Gastrocnemius medialis (tissue), 4 donors: Measurements from ENCODE around the gene QPRT. TPM values are rescaled to one million over a fixed set of nuclear protein-coding genes. Genes with fewer than 3 reads are reported as not detected.
"Not testable (repeated sequence)": the region's sequence is repeated elsewhere in the genome, so short reads cannot be mapped to it uniquely, and the experiment has no call there.

Experiments
- ATAC-seq, 2 donors: fragments of 150-250 bp; one replicate each; pipeline ENCODE4 v1.9.1; 2016
- DNase-seq, 2 donors: peaks; one replicate each; pipeline ENCODE4 v3.0.0-alpha.2; 2019
- H3K27ac ChIP-seq, 4 donors: fragments of 200-600 bp; sonication (generic); 1 replicate in 1 of 4; 2 replicates in 3 of 4; pipeline ENCODE4 v1.5.1; 2016 to 2018; ENCODE audit warnings: mild to moderate bottlenecking in 2 of 4, moderate library complexity in 1 of 4
- H3K27me3 ChIP-seq, 3 donors: fragments of 200-600 bp; sonication (generic) in 2 of 3; 1 replicate in 1 of 3; 2 replicates in 2 of 3; pipeline versions ENCODE4 v1.5.1 to v1.6.0; 2016 to 2019; ENCODE audit warnings: mild to moderate bottlenecking in 1 of 3, moderate library complexity in 1 of 3
- H3K36me3 ChIP-seq, 2 donors: fragments of 200-600 bp; sonication (generic) in 1 of 2; one replicate each; pipeline ENCODE4 v1.5.1; 2017 to 2018
- H3K4me1 ChIP-seq, 2 donors: fragments of 200-600 bp; sonication (generic) in 1 of 2; one replicate each; pipeline ENCODE4 v1.5.1; 2016 to 2017; ENCODE audit warnings: mild to moderate bottlenecking in 2 of 2
- H3K4me3 ChIP-seq, 4 donors: fragments of 200-600 bp; sonication (generic) in 3 of 4; 1 replicate in 1 of 4; 2 replicates in 3 of 4; pipeline ENCODE4 v1.5.1; 2016 to 2019; ENCODE audit warnings: mild to moderate bottlenecking in 2 of 4
- H3K9me3 ChIP-seq, 3 donors: fragments of 200-600 bp; sonication (generic) in 2 of 3; 1 replicate in 1 of 3; 2 replicates in 2 of 3; pipeline ENCODE4 v1.5.1; 2016 to 2019
- POLR2A ChIP-seq, 2 donors: fragments of 450-650 bp; IDR thresholded peaks; one replicate each; pipeline ENCODE4 v1.6.1; 2017; ENCODE audit warnings: antibody characterized with exemption in 2 of 2, mild to moderate bottlenecking in 2 of 2, moderate library complexity in 2 of 2
- in situ Hi-C, 4 donors: fragments of 200-750 bp; cut with MboI; loops; one replicate each; pipeline versions ENCODE4 v1.15.0 to v1.8.0; 2017; ENCODE audit warnings: low sequenced_read_pairs in 4 of 4
- intact Hi-C: fragments of 100-400 bp; cut with DNase I; formaldehyde crosslinking; loops from one replicate; pipeline ENCODE4 v1.15.1; 2023; ENCODE audit warnings: low total_unique reads
- total RNA-seq, 4 donors: library from RNA; depleted of rRNA; stranded (reverse); fragments of >200 nt; gene quantifications; one replicate each; pipeline versions ENCODE4 v1.1.0 to v1.2.3, GENCODE V29; 2016
- TF ChIP-seq, protein P1 (sequence below), 5 experiments: fragments of 450-650 bp in 3 of 5; fragments of 200-600 bp in 2 of 5; sonication (generic) in 2 of 5; IDR thresholded peaks in 4 of 5; conservative IDR thresholded peaks in 1 of 5; 1 replicate in 4 of 5; 2 replicates in 1 of 5; pipeline ENCODE4 v1.5.1; 2016 to 2019; ENCODE audit warnings: antibody characterized with exemption in 5 of 5, mild to moderate bottlenecking in 3 of 5, moderate library complexity in 3 of 5

Gene QPRT
- total RNA-seq, 4 donors from 2014 or later: 0.78 to 2.5 (median 1.5) TPM

GRCh38 chr16:29708917-29709600, 30.1 kb downstream of the QPRT start:
- Histone ChIP-seq H3K4me3 (no peak overlapping the region), H3K9me3 (no peaks in the 10 kb centered on the region), H3K36me3 (no peaks in the 10 kb centered on the region), H3K27me3 (no peaks in the 10 kb centered on the region), H3K4me1 (peaks cover 0 to 3% of the 10 kb centered on the region in 2 donors), H3K27ac (no peak overlapping the region)
- intact Hi-C loops (no loop called here), in situ Hi-C loops (loop anchor here in 1 of 4 donors (10.0 kb wide), 1 partner anchor 316 kb away; the partner anchor contains the start of gene C16orf92)
- DNase-seq (no peak), ATAC-seq (no peak)
- TF ChIP-seq, protein P1, sequence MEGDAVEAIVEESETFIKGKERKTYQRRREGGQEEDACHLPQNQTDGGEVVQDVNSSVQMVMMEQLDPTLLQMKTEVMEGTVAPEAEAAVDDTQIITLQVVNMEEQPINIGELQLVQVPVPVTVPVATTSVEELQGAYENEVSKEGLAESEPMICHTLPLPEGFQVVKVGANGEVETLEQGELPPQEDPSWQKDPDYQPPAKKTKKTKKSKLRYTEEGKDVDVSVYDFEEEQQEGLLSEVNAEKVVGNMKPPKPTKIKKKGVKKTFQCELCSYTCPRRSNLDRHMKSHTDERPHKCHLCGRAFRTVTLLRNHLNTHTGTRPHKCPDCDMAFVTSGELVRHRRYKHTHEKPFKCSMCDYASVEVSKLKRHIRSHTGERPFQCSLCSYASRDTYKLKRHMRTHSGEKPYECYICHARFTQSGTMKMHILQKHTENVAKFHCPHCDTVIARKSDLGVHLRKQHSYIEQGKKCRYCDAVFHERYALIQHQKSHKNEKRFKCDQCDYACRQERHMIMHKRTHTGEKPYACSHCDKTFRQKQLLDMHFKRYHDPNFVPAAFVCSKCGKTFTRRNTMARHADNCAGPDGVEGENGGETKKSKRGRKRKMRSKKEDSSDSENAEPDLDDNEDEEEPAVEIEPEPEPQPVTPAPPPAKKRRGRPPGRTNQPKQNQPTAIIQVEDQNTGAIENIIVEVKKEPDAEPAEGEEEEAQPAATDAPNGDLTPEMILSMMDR (IDR thresholded peaks at IDR 0.05 in 4 of 5, conservative IDR thresholded peaks at IDR 0.05 in 1 of 5): no peak
- no peak for TF ChIP-seq POLR2A (IDR thresholded peaks at IDR 0.05)

DNA sequence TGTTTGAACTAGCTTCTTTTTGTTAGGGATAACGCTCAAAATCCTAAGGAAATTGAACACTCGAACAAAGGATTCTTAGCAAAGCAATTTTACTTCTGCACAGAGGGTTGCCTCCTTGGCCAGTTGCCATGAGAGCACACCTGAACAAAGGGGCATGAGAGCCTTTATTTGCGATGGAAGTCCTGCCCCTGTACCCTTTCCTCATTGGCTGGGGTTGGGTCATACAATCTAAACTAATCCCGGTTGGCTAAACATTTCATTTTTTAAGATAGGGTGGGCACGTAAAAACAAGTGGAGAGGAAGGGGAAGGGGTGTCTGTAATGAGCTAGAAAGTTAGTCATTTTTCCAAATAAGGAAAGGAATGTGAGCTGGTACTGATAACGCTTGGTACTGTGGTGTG, 30.7 kb downstream of the QPRT start:
- DNase-seq, H3K4me1 ChIP-seq, H3K27ac ChIP-seq, H3K27me3 ChIP-seq, intact Hi-C loops, ATAC-seq, H3K9me3 ChIP-seq, H3K4me3 ChIP-seq, H3K36me3 ChIP-seq: not testable (repeated sequence)
- in situ Hi-C loops: loop anchor here in 2 of 4 donors (10.0 kb wide), 2 partner anchors 75 to 315 kb away; partner anchors contain the start of gene C16orf92 (in 1 of the 2)

- peaks cover 0 to 3% of the 10 kb centered on the region in 2 donors for H3K4me1 ChIP-seq
- intact Hi-C loops: no loop called here
- H3K9me3 ChIP-seq: no peaks in the 10 kb centered on the region
- ATAC-seq (peak; percentile 93 to 100), DNase-seq (no peak)
- TF ChIP-seq, protein P1 (IDR thresholded peaks at IDR 0.05 in 4 of 5, conservative IDR thresholded peaks at IDR 0.05 in 1 of 5): peak; percentile 58 to 69 (median 64)
- TF ChIP-seq POLR2A (IDR thresholded peaks at IDR 0.05): no peak
- H3K4me3 ChIP-seq: peak overlapping the region in 2 of 4 donors; percentile 19 to 25
- no peaks in the 10 kb centered on the region for H3K36me3 ChIP-seq
- no peak overlapping the region for H3K27ac ChIP-seq
- in situ Hi-C loops: loop anchor here in 1 of 4 donors (10.0 kb wide), 1 partner anchor 74 kb away; no protein-coding TSS in a partner anchor
- no peaks in the 10 kb centered on the region for H3K27me3 ChIP-seq
Observed at GRCh38 chr16:29710227-29711219, 31.5 kb downstream of the QPRT start.

DNA sequence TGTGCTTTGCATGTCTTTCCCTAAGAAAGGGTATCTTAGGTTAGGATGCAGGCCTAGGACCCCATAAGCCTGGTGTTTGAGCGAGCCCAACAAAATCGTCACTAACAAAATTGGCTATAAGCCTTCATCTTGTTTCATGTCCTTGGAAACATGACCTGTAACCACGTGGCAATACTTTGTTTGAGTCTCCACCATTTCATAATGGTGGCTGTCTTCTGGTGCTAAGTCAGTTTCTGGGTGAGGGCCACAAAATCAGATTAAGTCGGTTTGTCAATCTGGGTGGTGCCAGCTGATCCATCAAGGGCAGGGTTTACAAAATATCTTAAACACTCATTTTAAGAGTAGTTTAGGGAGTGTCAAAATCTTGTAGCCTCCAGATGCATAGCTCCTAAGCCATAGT, 33.8 kb downstream of the QPRT start:
- Histone ChIP-seq H3K4me3 (no peak overlapping the region), H3K27ac (no peak overlapping the region), H3K27me3 (no peaks in the 10 kb centered on the region), H3K9me3 (no peaks in the 10 kb centered on the region), H3K4me1 (peaks cover 0 to 3% of the 10 kb centered on the region in 2 donors), H3K36me3 (no peaks in the 10 kb centered on the region)
- no peak for DNase-seq
- intact Hi-C loops (no loop called here), in situ Hi-C loops (loop anchor here in 1 of 4 donors (10.0 kb wide), 1 partner anchor 72 kb away; no protein-coding TSS in a partner anchor)
- no peak for ATAC-seq
- TF ChIP-seq, protein P1 (IDR thresholded peaks at IDR 0.05 in 4 of 5, conservative IDR thresholded peaks at IDR 0.05 in 1 of 5): no peak
- TF ChIP-seq POLR2A (IDR thresholded peaks at IDR 0.05): no peak
